ENCODE measurements around the gene WBP1L.

Gene WBP1L

DNA sequence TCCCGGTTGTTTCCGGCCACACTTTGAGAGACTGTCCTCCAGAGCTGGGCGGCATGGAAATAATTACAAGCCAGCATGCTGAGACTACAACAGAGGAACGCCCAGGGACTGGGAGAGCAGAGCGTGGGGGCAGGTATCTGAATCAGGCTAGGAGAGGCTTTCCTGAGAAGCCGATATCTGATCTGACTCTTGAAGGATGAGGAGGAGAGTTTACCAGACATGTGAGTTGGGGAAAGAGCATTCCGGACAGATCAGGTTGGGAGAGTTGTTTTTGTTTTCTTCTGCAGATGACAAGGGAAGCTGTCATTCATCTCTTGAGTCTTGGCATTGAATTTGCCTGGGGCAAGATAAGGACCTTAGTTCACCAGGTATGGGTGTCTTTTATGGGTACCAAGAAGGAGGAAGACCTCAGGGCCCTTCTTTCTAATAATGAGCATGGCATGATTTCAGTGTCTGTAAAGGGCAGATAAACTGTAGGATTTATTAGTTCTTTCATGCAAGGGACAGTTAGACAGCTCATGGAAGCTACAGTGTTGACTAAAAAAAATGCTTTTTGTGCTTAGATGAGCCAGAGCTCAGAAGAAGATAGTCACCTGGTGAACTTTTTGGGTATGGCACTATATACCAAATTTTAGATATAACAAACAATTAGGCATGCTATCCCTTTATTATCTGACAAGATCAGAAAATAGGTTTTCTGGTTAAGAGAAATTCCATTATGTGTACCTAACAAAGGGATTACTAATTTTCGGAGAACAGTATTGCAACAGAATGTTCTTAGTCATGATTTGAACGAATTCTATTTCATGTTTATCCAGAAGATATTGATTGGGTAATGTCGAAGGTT is 36.2 kb downstream of the WBP1L start:
- DNase-seq (ENCODE audit: low spot score) = no peak

DNA sequence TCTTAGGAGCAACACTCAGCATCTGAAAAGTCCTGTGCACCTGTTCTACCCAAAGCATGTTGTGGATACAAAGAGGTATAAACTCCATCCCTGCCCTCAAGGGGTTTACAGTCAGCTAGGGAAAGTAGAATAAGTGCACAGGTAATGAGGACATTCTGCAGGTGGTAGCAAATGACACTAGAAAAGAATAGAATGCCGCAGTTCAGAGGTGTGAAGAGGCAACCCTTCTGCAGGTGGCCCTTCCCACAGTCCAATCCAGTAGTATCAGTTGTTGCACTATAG is 36.7 kb downstream of the WBP1L start:
- DNase-seq (ENCODE audit: low spot score) = no peak

DNA sequence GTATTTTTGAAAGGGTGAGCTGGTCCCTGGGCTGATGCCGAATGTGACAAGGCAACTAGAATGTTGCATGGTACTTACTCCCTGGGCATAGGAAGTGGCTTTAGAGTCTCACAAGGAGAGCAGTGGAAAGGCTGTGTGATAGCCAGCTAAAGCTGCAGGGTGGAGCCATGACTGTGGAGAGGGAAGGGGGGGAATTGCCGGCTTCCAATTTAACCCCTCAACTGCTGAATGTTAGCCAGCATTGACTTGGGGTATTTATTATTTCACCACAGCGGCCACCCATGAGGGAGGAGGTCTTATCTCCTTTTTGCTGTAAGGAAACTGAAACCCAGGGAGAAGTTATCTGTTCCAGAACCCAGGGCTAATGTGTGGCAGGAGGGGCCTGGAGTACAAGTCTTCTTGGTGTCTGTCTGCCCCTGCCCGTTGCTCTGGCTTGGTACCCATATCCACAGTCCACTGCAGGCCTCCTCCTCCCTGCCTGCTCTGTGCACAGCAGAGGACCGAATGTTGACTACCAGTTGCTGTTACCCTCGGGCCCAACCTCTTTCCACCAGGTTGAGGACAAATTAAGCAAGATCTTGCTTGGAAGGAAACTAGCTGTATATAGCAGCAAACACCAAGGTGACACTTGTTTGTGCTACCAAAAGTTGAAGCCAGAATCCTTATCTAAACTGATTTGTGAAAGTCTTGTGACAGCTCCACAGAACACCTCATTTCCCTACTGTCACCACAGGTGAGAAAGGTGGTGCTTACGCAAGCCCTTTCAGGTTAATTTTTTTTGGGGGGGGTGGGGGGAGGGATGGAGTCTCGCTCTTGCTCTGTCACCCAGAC is 37.6 kb downstream of the WBP1L start:
- no peak for DNase-seq (ENCODE audit: low spot score)

DNA sequence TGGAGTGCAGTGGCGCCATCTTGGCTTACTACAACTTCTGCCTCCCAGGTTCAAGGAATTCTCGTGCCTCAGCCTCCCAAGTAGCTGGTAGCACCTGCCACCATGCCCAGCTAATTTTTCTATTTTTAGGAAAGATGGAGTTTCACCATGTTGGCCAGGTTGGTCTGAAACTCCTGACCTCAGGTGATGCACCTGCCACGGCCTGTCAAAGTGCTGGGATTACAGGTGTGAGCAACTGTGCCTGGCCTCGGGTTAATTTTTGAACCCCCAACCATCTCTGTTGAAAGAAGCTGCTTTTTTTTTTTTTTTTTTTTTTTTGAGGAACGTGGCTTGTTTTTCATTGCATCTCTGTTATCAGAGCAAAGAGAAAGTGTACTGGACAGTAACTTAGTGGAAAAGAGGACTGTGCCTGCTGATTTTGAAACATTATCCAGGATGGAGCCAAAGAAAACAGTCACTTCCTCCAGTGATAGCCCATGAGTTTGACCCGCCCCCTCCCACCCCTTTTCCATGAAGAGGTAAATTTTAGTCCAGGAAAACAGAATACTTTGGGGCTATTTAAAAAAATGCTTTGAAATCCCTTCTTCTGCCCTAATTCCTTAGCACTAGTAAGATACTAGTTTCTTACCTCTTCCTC is 38.3 kb downstream of the WBP1L start:
- no peak for DNase-seq (ENCODE audit: low spot score)

DNA sequence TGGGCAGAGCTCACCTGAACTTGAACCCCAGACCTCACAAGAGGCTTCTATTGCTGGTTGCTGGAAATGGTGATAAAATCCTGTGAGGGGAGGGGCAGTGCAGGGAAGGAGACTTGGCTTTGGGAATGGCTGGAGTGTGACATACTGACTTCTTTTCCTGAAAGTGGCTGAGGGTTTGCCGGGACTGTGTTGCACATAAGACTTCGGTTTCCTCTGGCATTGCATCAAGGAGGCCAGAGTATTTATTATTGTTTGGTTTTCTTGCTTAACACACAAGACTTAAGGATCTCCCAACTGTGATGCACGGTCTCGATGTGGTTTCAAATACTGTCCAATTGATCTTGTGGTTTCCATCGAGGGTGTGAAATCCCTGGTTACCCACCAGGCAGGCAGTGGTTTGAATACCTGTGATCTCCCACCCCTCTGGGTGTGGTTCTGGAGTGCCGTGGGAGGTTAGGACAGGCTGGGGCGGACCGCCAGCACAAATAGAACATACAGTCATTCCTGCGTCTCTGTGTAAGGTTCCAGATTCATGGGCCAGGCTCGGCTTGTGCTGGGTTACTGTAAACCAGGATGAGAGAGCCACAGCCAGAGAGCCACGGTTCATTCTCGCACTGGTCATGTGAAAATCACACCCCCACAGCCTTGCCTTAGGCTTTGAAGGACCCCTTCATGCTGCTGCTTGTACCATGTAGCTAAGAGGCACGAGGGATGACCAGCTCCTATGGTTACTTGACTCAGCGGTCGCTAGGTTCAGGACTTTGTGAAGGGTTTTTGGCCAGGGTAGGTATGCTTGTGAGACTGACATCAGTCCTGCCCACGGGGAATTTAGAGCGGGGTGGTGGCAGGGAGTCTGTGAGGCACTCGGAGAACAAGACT is 39.2 kb downstream of the WBP1L start:
- no peak for DNase-seq (ENCODE audit: low spot score)

DNA sequence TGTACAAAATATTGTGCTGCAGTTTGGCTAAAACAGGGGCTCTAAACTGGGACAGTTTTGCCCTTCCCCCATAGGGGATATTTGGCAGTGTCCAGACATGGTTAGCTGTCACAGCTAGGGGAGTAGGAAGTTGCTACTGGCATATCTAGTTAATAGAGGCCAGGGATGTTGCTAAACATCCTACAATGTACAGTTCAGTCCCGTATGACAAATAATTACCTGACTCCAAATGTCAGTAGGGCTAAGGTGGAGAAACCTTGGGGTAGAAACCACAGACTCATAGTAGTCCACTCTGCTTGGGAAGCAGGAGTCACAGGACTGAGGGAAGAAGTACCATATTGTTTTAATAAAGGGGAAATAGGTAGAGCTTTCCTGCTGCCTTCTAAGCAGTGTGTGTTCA is 39.8 kb downstream of the WBP1L start:
- no peak for DNase-seq (ENCODE audit: low spot score)

DNA sequence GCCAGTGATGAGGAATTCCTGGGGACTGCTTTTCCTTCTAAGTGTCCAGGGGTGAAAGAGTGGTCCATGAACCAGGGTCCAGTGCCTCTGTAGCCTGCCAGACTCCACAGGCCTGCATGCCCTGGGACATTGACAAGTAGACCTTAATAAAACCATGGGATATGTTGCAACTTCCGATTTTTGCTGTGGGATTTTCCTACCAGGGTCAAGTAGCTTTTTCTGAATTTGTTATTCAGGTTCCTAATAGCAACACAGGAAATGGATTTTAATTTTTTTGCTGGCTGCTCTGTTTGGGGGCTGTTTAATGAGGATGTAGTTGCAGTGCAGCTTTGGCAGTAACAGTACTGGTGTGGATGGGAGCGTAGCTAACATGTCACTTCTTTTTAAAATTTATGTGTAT is 42.1 kb downstream of the WBP1L start:
- DNase-seq (ENCODE audit: low spot score) = no peak

DNA sequence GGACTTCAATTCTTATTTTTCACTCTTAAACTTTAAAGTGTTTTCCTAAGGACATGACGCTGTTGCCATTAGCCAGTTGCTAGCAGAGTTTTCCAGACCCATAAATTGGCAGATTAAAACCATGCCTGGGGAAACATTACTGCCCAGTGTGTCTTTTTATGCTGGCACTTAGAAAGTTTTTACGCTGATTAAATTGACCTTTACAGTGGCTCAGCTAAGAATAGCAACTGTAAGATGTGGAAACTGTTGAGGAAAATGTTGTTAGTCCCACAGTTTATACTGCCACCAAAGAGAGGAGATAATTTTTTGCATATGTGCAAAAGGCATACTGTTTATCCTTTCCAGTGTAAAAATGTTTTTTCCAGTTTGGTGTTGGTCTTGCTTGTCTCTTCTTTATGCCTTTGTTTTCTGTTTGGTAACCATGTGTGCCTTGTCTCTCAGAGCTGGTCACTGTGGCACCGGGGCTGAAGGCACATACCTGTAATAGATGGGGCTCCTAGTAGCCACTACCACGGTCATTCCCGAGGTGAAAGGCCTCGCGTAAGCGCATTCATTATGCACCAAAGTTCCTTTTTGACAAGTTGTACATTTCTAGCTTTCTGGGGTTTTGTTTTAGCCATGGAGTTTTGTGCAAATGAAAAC is 48.1 kb downstream of the WBP1L start:
- DNase-seq (ENCODE audit: low spot score) = no peak

DNA sequence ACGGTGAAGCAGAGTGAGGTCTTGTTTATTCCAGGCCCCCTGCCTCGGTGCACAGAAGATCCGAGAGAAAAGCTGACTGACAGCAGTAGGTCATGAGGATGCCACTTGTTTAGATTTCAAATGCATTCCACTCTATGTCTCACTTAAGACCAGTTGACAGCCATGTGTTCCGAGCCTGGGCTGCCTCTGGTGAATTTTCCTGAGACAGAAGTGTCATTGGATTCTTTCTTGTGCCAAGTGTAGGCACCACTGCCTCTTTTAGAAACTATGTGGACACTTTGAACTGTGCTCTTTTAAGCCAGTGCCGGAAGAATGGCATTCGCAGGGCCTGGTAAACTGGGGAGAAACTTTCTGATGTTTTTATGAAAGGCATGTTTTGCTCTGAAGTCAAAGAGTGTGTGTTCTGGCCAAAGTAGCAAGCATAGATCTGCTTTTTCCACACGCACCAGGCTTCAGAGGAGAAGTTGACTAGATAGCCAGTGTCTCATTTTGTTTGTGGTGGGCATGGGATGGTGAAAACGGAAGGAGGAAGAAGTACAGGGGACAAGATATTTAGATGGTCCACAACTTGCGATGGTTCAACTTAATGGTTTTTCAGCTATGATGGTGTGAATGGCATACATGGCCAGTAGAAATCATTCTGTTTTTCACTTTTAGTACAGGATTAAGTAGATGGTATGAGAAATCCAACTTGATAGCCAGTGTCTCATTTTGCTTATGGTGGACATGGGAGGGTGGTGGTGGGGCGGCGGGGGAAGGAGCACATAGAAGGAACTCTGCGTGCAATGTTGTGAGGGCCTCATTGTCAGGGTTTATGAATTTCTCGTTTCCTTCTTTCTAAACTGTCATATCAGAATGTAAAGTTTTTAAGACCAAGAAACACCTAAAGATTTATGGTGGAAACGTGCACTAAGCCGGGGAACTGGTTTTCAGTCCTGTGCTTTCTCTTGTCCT is 52.0 kb downstream of the WBP1L start:
- DNase-seq (ENCODE audit: low spot score) = no peak

DNA sequence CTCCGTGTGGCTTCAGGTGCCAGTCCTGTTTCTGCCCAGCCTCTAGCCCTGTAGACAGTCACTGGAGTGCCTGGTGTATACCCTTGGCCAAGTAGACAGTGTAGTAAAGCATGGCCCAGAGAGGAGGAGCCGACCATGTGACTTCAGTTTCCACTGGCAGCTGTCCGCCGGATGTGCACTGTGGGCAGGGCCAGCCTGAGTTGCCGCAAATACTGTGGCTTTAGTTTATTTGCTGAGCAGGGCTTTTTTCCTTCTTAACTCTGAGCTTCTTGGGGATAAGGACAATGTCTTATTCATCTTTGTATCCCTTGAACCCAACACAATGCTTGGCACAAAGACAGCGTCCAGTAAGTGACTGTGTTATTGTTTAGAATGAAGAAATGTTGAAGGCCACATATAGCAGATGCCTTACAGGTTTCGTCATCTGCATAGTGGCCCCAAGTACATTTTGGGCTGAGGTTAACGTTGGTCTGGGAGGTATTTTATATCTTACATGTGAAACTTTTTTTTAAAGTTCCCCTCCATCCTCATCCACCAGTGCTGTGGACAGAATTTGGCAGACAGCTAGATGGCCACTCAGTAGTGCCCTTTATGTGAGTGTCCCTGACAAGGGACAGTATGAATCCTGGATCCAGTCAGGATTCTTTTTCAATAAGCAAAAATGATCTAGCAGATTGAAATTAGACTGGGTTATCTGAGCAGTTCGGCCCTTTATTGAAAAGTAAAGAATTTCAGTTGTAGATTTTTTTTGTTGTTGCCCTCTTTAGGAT is 52.8 kb downstream of the WBP1L start:
- DNase-seq (ENCODE audit: low spot score) = no peak

DNA sequence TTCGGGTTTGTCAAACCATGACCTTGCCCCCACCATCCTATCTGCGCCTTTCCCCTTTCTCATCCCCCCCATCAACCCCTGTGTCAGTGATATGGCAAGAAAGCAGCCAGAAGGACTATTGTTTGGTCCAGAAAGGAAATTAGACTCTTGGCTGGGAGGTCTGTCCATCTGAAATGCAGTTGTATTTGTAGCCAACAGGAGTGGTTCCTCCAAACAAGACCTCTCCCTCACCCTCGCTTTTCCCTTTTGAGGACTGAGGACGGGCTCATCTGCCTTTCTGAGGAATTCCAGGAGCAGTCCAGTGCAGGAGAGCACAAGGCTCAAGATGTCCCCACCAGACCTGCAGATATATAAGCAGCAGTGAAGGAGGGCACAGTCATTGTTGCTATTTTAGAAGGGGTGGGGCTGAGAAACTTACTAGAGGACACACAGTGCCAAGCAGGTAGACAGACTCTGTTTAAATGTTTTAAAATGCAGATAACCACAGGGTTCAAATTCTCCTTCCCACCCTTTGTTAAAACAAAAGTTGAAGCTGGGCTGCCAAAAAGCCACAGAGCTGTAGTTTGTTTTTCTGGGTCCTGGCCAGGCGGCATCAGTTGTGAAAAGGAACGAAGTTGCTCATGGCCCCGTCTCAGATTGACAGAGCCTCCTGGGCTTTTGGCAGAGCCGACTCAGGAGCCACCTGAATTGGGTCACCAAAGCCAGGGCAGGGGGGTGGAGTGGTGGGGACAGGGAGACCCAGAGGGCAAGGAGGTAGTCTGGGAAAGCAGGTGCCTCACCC is 56.1 kb downstream of the WBP1L start:
- DNase-seq (ENCODE audit: low spot score) = no peak

DNA sequence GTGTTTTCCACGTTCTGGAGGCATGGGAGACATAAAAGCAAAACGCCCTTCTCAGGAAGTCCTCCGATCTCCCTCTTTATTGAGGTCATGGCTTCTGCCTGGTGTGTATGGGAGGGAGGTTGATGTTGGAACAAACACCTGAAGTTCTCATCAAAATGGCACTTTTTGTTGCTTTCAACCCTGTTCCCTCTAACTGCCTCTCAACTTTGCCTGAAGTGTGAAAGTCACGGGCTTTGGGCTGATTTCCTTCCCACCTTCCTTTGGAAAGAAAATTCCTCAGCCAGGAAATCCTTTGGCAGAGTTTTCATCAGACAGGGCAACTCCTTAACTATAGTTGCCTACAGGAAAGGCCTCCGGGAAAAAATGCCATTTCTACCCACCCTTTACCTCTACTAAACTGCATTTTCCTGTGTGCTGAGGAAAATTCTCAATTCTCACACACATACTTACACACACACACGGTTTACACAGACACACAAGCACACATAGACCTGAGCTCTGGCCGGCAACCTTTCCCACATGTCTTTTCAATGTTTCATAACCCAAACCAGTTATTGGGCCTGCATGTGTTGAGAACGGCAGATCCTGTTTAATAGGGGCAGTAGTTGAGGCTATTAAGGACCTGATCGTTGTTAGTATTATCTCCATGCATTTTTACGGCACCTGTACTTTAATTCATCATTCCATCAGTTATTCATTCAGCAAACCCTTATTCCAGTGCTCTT is 57.0 kb downstream of the WBP1L start:
- no peak for DNase-seq (ENCODE audit: low spot score)

DNA sequence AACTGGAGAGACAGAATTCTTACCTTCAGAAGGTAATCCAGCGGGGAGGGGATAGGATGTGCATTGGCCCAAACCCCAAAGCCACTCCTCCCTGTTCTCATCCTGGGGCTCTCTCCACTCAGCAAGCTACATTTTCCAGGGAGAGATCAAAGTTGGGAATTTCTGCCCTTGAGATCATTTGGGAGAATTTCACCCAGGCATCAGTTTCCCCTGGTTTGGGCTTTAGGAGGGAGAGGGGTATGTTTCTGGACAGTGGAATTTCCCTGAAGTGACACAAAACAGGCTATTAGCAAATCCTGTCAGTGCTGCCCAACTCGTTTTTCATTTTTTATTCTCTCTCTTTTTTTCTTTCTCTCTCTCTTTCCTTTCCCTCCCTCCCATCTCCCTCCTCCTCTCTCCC is 57.7 kb downstream of the WBP1L start:
- no peak for DNase-seq (ENCODE audit: low spot score)

DNA sequence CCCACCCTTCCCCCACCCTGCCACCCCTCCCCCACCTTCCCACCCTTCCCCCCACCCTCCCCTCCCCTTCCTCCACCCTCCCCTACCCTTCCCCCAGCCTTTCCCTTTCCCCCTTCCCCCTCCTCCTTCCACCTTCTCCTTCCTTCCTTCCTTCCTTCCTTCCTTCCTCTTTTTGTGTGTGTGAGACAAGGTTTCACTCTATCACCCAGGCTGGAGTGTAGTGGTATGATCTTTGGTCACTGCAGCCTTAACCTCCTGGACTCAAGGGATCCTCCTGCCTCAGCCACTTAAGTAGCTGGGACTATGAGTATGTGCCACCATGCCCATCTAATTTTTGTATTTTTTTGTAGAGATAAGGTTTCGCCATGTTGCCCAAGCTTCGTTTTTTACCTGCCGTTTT is 58.2 kb downstream of the WBP1L start:
- DNase-seq (ENCODE audit: low spot score) = no peak

DNA sequence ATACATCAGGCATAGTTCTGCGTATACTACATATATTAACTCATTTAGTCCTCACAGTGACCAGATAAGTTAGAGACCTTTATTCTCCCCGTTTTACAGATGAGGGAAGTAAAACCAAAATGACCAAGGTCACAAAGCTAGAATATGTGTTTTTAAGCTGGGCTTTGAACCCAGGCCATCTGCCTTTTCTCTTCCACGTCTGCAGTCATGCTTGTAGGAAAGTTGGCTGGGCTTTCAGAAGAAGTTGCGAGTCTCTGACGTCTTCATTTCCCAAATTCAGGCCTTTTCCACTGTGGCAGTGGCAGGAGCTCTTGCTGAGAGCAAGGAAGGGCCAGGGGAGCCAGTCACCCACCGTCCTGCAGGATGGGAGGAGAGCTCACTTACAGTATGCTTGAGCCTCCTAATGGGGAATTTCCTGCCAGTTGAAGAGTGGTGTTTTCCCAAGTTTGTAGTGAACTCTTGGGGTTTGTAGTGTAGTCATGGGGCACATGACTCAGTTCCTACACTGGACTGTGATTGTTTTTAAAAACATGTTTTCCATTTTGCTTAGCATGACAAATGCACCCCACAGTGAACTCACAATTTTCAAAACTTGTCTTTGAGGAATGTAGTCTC is 59.3 kb downstream of the WBP1L start:
- no peak for DNase-seq (ENCODE audit: low spot score)

DNA sequence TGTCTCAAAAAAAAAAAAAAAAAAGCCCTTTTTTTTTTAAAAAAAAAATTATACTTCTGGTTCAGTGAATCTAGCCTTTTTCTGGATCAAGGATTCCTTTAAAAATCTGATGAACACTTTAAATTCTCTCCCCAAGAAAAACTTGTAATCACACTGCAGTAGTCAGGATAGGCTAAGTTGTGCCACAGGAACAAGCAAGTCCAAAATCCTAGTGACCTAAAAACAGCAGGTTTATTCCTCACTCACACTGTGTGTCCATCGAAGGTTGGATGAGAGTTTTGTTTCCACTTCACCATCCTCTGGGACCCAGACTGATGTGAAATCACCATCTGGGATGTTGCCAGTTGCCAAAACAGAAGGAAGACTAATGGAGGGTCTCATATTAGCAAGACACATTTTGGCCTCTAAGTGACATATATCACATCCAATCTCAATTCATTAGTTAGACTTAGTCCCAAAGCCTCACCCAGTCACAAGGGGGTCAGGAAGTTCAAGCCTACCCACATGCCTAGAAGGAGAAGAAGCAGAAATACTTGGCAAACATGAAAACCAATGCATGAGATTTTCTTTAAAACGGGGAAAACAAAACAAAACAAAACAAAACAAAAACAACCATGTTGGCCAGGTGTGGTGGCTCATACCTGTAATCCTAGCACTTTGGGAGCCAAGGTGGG is 60.8 kb downstream of the WBP1L start:
- DNase-seq (ENCODE audit: low spot score) = no peak

DNA sequence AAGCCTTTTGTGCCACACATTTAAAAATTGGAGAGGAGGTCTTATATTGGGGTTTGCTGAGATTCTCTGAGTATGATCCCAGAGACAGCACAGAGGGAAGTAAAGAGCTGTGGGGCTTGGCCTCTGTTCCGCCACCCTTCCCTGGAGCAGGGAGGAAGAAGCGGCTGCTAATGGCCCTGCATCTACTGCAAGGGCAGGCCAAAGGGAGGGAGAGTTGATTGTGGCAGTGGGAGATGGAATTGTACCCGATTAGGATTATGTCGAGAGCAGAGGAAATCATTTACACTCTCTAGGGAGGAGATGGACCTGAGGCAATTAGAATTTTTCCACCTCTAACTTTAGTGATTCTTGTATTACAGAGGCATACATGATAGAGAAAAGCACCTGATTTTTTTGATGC is 64.6 kb downstream of the WBP1L start:
- no peak for DNase-seq (ENCODE audit: low spot score)

Measured in HuH-7.5 (cell line).